ENCODE measurements around the gene CCDC186.

The CCDC186 gene

DNA sequence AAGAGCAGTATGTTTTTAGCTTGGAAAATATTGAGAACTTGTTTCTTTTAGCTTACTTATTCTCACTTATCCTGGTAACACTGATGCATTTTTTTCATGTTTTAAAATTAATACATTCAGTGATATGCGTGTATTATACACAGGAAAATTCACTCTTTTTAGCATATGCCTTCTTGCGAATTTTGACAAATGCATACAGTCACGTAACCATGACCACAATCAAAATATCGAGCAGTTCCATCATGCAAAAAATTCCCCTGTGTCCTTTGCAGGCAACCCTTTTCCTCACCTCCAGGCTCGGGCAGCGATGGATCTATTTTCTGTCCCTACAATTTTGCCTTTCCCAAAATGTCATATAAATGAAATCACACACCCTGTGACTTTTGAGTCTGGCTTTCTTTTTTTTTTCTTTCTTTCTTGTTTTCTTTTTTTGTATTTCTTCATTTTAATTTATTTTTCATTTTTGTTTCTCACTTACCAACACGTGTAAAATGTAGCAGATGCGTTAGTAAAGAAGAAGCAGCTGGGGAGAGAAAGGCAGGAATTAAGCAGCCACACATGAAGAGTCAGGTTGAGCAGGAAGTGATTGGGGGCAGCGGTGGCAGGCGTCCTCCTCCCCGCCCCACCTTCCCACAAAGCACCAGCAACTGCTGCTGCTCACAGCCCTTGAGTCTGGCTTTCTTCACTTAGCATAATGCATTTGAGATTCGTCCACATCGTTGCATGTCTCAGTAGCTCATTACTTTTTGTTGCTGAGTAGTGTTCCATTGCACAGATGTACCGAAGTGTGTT is 100.4 kb downstream of the CCDC186 start:
- Mint-ChIP-seq H3K27me3 (no peaks in the 10 kb centered on the region), H3K4me1 (peaks cover 15% of the 10 kb centered on the region), H3K27ac (no peak overlapping the region), H3K4me3 (no peak overlapping the region), H3K9me3 (no peaks in the 10 kb centered on the region)
- DNase-seq: no peak
- ATAC-seq: peak; percentile 62

DNA sequence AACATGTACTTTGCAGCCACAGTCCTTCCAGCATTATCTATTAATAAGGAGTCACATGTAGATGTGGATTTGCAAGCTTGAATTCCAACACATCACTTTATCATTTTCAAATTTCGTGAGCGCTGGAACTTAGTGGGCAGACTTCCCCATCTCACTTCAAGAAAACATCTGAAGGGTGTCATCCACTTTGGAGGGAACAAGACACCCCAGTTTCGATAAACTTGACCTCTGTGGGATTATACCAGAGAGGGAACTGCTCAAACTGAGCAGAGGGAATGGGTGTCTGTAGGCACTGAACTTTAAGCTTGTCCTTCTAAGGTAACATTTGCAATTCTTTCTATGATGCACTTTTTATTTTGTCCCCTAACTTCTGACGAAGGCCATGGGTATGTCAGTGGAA is 102.8 kb downstream of the CCDC186 start:
- DNase-seq (no peak), ATAC-seq (no peak)
- Mint-ChIP-seq H3K9me3 (no peaks in the 10 kb centered on the region), H3K4me3 (no peak overlapping the region), H3K27me3 (no peaks in the 10 kb centered on the region), H3K27ac (no peak overlapping the region), H3K4me1 (peaks cover 29% of the 10 kb centered on the region)
